HUDEP-2 (cell line): ENCODE measurements around the gene MAEA.
A peak's percentile ranks its signal among the peaks of the same experiment; 100 is the strongest.
"Not testable (repeated sequence)": the region's sequence is repeated elsewhere in the genome, so short reads cannot be mapped to it uniquely, and the experiment has no call there.

Experiments used
- DNase-seq, 76 experiments: peaks; one replicate each; lab custom pipeline; 2025; ENCODE audit not compliant: unreplicated experiment in 76 of 76; lab: John Stamatoyannopoulos, UW

MAEA gene

GRCh38 chr4:1318488-1319213 is 29.0 kb downstream of the MAEA start:
- peak in 1 of 76 experiments; percentile 6 for DNase-seq

GRCh38 chr4:1321486-1321885 is 31.8 kb downstream of the MAEA start:
- no peak for DNase-seq

- DNase-seq = no peak
Observed at GRCh38 chr4:1321946-1322650, 32.4 kb downstream of the MAEA start.

GRCh38 chr4:1323280-1323634 is 33.6 kb downstream of the MAEA start:
- no peak for DNase-seq

- DNase-seq = no peak
Observed at GRCh38 chr4:1323635-1324442, 34.1 kb downstream of the MAEA start.

- DNase-seq = not testable (repeated sequence)
Observed at GRCh38 chr4:1324443-1325175, 34.9 kb downstream of the MAEA start.

- no peak for DNase-seq
Observed at GRCh38 chr4:1325176-1325480, 35.4 kb downstream of the MAEA start.

GRCh38 chr4:1325681-1326635 is 36.3 kb downstream of the MAEA start:
- no peak for DNase-seq

- DNase-seq = no peak
Observed at GRCh38 chr4:1326751-1327525, 37.2 kb downstream of the MAEA start.

- no peak for DNase-seq
Observed at GRCh38 chr4:1327526-1328266, 38.0 kb downstream of the MAEA start.

GRCh38 chr4:1328267-1329155 is 38.8 kb downstream of the MAEA start:
- no peak for DNase-seq

GRCh38 chr4:1329408-1330371 is 40.0 kb downstream of the MAEA start:
- DNase-seq = no peak

GRCh38 chr4:1330761-1331590 is 41.3 kb downstream of the MAEA start:
- no peak for DNase-seq

GRCh38 chr4:1331591-1332353 is 42.1 kb downstream of the MAEA start:
- DNase-seq = no peak

- DNase-seq = no peak
Observed at GRCh38 chr4:1332686-1333085, 43.0 kb downstream of the MAEA start.
